ENCODE results near the gene KRT20. TPM values are rescaled to one million over a fixed set of nuclear protein-coding genes. Genes with fewer than 3 reads are reported as not detected.

KRT20 gene
- total RNA-seq, 1 experiment from 2014 or later, result not detected

- intact Hi-C loops (cut with micrococcal nuclease; ENCODE audit: unreplicated experiment), result loop anchor here (5.0 kb wide), 3 partner anchors 48 to 742 kb away; no protein-coding TSS in a partner anchor
- TF ChIP-seq EZH2 (IDR thresholded peaks at IDR 0.05; ENCODE audit: borderline replicate concordance, low read depth, low read length, poor library complexity, severe bottlenecking), result no peak
- no peak for TF ChIP-seq CTCF (conservative IDR thresholded peaks at IDR 0.05; ENCODE audit: low read depth, low read length)
- Histone ChIP-seq H3K4me3 (ENCODE audit: low read depth, low read length, poor library complexity, severe bottlenecking) (no peak overlapping the region), H3K27me3 (replicated peaks; ENCODE audit: insufficient read depth, low read depth, low read length, poor library complexity) (no peaks in the 10 kb centered on the region), H3K27ac (ENCODE audit: low read depth, low read length, poor library complexity, severe bottlenecking) (no peak overlapping the region), H3K36me3 (ENCODE audit: insufficient read depth, low read length, poor library complexity, severe bottlenecking) (no peaks in the 10 kb centered on the region), H3K4me1 (ENCODE audit: insufficient read depth, low read length, poor library complexity, severe bottlenecking) (peaks cover 28% of the 10 kb centered on the region), H3K9me3 (ENCODE audit: low read depth, low read length, poor library complexity, severe bottlenecking) (no peaks in the 10 kb centered on the region)
- ChIA-PET POLR2A (ENCODE audit: low non-redundant PET) (no interaction called here), CTCF (no interaction called here)
- BruUV-seq (replicated peaks), result no TSS peak
- no peak for DNase-seq (ENCODE audit: low spot score)
Measured at GRCh38 chr17:40905370-40905769, 20.3 kb upstream of the KRT20 start.

GRCh38 chr17:40903129-40903847 is 18.2 kb upstream of the KRT20 start:
- peak; percentile 28 for DNase-seq (ENCODE audit: low spot score)
- Histone ChIP-seq H3K4me3 (ENCODE audit: low read depth, low read length, poor library complexity, severe bottlenecking) (no peak overlapping the region), H3K27ac (ENCODE audit: low read depth, low read length, poor library complexity, severe bottlenecking) (no peak overlapping the region), H3K4me1 (ENCODE audit: insufficient read depth, low read length, poor library complexity, severe bottlenecking) (peaks cover 12% of the 10 kb centered on the region), H3K36me3 (ENCODE audit: insufficient read depth, low read length, poor library complexity, severe bottlenecking) (no peaks in the 10 kb centered on the region), H3K9me3 (ENCODE audit: low read depth, low read length, poor library complexity, severe bottlenecking) (no peaks in the 10 kb centered on the region), H3K27me3 (replicated peaks; ENCODE audit: insufficient read depth, low read depth, low read length, poor library complexity) (no peaks in the 10 kb centered on the region)
- intact Hi-C loops (cut with micrococcal nuclease; ENCODE audit: unreplicated experiment), result no loop called here
- ChIA-PET POLR2A (ENCODE audit: low non-redundant PET) (no interaction called here), CTCF (no interaction called here)
- no TSS peak for BruUV-seq (replicated peaks)
- no peak for TF ChIP-seq EZH2 (IDR thresholded peaks at IDR 0.05; ENCODE audit: borderline replicate concordance, low read depth, low read length, poor library complexity, severe bottlenecking)
- no peak for TF ChIP-seq CTCF (conservative IDR thresholded peaks at IDR 0.05; ENCODE audit: low read depth, low read length)

- intact Hi-C loops (cut with micrococcal nuclease; ENCODE audit: unreplicated experiment), result no loop called here
- TF ChIP-seq CTCF (conservative IDR thresholded peaks at IDR 0.05; ENCODE audit: low read depth, low read length) (no peak), EZH2 (IDR thresholded peaks at IDR 0.05; ENCODE audit: borderline replicate concordance, low read depth, low read length, poor library complexity, severe bottlenecking) (no peak)
- Histone ChIP-seq H3K9me3 (ENCODE audit: low read depth, low read length, poor library complexity, severe bottlenecking) (no peaks in the 10 kb centered on the region), H3K4me3 (ENCODE audit: low read depth, low read length, poor library complexity, severe bottlenecking) (no peak overlapping the region), H3K27ac (ENCODE audit: low read depth, low read length, poor library complexity, severe bottlenecking) (no peak overlapping the region), H3K27me3 (replicated peaks; ENCODE audit: insufficient read depth, low read depth, low read length, poor library complexity) (no peaks in the 10 kb centered on the region), H3K4me1 (ENCODE audit: insufficient read depth, low read length, poor library complexity, severe bottlenecking) (peaks cover 5% of the 10 kb centered on the region), H3K36me3 (ENCODE audit: insufficient read depth, low read length, poor library complexity, severe bottlenecking) (no peaks in the 10 kb centered on the region)
- CTCF ChIA-PET, result no interaction called here
- POLR2A ChIA-PET (ENCODE audit: low non-redundant PET), result no interaction called here
- BruUV-seq (replicated peaks), result no TSS peak
- no peak for DNase-seq (ENCODE audit: low spot score)
Measured at GRCh38 chr17:40902498-40902897, 17.5 kb upstream of the KRT20 start.
